ENCODE measurements around the gene HINT2.

GRCh38 chr9:35862328-35862727 lies 47.5 kb upstream of the HINT2 start:
- TF ChIP-seq CTCF (conservative IDR thresholded peaks at IDR 0.05; ENCODE audit: low read depth, low read length) (no peak), EZH2 (IDR thresholded peaks at IDR 0.05; ENCODE audit: low read length, unreplicated experiment) (no peak)
